B cell (primary cell): ENCODE data around the gene MFSD12. TPM values are rescaled to one million over a fixed set of nuclear protein-coding genes. Genes with fewer than 3 reads are reported as not detected.

ENCODE experiments used
- ATAC-seq: fragments of 200-7000 bp; cut with Tn5 transposase; one replicate; pipeline ENCODE4 v1.10.0; 2021; ENCODE audit warnings: low read depth, mild to moderate bottlenecking, moderate number of reproducible peaks, moderate library complexity
- CTCF ChIA-PET: fragments of 350-600 bp; sonication (Branson Sonifier 250); formaldehyde crosslinking; loops from one replicate; lab custom pipeline; 2021; ENCODE audit warnings: antibody characterized with exemption, inconsistent platforms; lab: Charles Lee
- POLR2A ChIA-PET: fragments of 350-600 bp; sonication (Branson Sonifier 250); formaldehyde crosslinking; loops from one replicate; lab custom pipeline; 2021; ENCODE audit warnings: antibody characterized with exemption; lab: Charles Lee
- DNase-seq: peaks from one replicate; pipeline ENCODE4 v3.0.0; 2013
- H2AFZ ChIP-seq: 2 replicates; pipeline ENCODE4 v1.6.1; 2012; ENCODE audit warnings: mild to moderate bottlenecking, low read depth, low read length; ENCODE audit not compliant: insufficient read depth, poor library complexity, severe bottlenecking
- H3K27ac ChIP-seq, 2 donors: 1 replicate in 1 of 2; 2 replicates in 1 of 2; pipeline ENCODE4 v1.5.1; 2012 to 2013; ENCODE audit warnings: low read length in 2 of 2, mild to moderate bottlenecking in 2 of 2, moderate library complexity in 1 of 2
- H3K27me3 ChIP-seq, 4 experiments: fragments of 200-600 bp in 1 of 4; sonication (generic) in 1 of 4; replicated peaks in 1 of 4; 1 replicate in 2 of 4; 2 replicates in 2 of 4; pipeline versions ENCODE4 v1.6.1 to v1.7.0; 2013 to 2016; ENCODE audit warnings: low read length in 3 of 4, mild to moderate bottlenecking in 2 of 4, mixed read lengths in 1 of 4, moderate library complexity in 1 of 4; ENCODE audit not compliant: insufficient read depth in 4 of 4, control insufficient read depth in 3 of 4; ENCODE audit errors: control extremely low read depth in 1 of 4
- H3K36me3 ChIP-seq, 2 experiments: replicated peaks in 1 of 2; 1 replicate in 1 of 2; 2 replicates in 1 of 2; pipeline versions ENCODE4 v1.6.1 to v1.7.1; 2013; ENCODE audit warnings: low read length in 1 of 2; ENCODE audit not compliant: insufficient read depth in 2 of 2, control insufficient read depth in 1 of 2; ENCODE audit errors: control extremely low read depth in 1 of 2, extremely low read depth in 1 of 2
- H3K4me1 ChIP-seq, 2 donors: fragments of 200-600 bp in 1 of 2; sonication (generic) in 1 of 2; 1 replicate in 1 of 2; 2 replicates in 1 of 2; pipeline versions ENCODE4 v1.5.1 to v1.6.1; 2013 to 2017; ENCODE audit warnings: low read length in 2 of 2; ENCODE audit not compliant: control insufficient read depth in 2 of 2, insufficient read depth in 2 of 2
- H3K4me2 ChIP-seq: replicated peaks from 2 replicates; pipeline ENCODE3; 2012; ENCODE audit warnings: mild to moderate bottlenecking, low read depth, low read length; ENCODE audit not compliant: poor library complexity, severe bottlenecking
- H3K4me3 ChIP-seq, 5 experiments: fragments of 200-600 bp in 1 of 5; sonication (generic) in 1 of 5; 1 replicate in 3 of 5; 2 replicates in 2 of 5; pipeline versions ENCODE4 v1.5.1 to v1.7.0; 2011 to 2016; ENCODE audit warnings: low read length in 4 of 5, mild to moderate bottlenecking in 4 of 5, low read depth in 2 of 5, control low read depth in 1 of 5, moderate library complexity in 1 of 5; ENCODE audit not compliant: insufficient read depth in 1 of 5; ENCODE audit errors: control extremely low read depth in 1 of 5, extremely low read depth in 1 of 5
- H3K79me2 ChIP-seq: fragments of 200-600 bp; sonication (generic); one replicate; pipeline ENCODE4 v1.6.0; 2016; ENCODE audit warnings: low read length; ENCODE audit not compliant: control insufficient read depth, insufficient read depth
- H3K9ac ChIP-seq: fragments of 200-600 bp; sonication (generic); 2 replicates; pipeline ENCODE4 v1.6.1; 2017; ENCODE audit warnings: mild to moderate bottlenecking, low read length, moderate library complexity
- H3K9me3 ChIP-seq, 3 donors: one replicate each; pipeline versions ENCODE4 v1.6.1 to v1.7.1; 2013; ENCODE audit warnings: low read length in 2 of 3; ENCODE audit not compliant: control insufficient read depth in 2 of 3, insufficient read depth in 1 of 3; ENCODE audit errors: control extremely low read depth in 1 of 3
- H4K20me1 ChIP-seq: 2 replicates; pipeline ENCODE4 v1.6.0; 2012; ENCODE audit warnings: mild to moderate bottlenecking, low read length; ENCODE audit not compliant: insufficient read depth, control insufficient read depth, poor library complexity, severe bottlenecking
- H3K27ac Mint-ChIP-seq: one replicate; pipeline ENCODE4 v1.8.0; 2021; ENCODE audit warnings: mixed read lengths
- H3K27me3 Mint-ChIP-seq: one replicate; pipeline ENCODE4 v1.8.0; 2021; ENCODE audit warnings: mixed read lengths
- H3K4me1 Mint-ChIP-seq: one replicate; pipeline ENCODE4 v1.8.0; 2021; ENCODE audit warnings: mixed read lengths
- H3K4me3 Mint-ChIP-seq: one replicate; pipeline ENCODE4 v1.8.0; 2021; ENCODE audit warnings: mixed read lengths
- H3K9me3 Mint-ChIP-seq: one replicate; pipeline ENCODE4 v1.8.0; 2022; ENCODE audit warnings: mixed read lengths; ENCODE audit not compliant: insufficient read depth
- EZH2 ChIP-seq: IDR thresholded peaks from 2 replicates; pipeline ENCODE4 v1.6.1; 2012; ENCODE audit warnings: borderline replicate concordance, low read depth, mild to moderate bottlenecking, moderate library complexity, low read length; ENCODE audit not compliant: insufficient read depth, poor library complexity, severe bottlenecking
- WGBS: methylation state at CpG from one replicate; pipeline ENCODE4 v1.1.5; 2013; ENCODE audit warnings: missing lambda C conversion rate; ENCODE audit not compliant: insufficient coverage; 5-methylcytosine and 5-hydroxymethylcytosine counted together
- intact Hi-C: fragments of 100-400 bp; cut with micrococcal nuclease; formaldehyde crosslinking; loops from one replicate; pipeline ENCODE4 v1.10.0; 2022
- polyA plus RNA-seq: library from polyadenylated mRNA; depleted of rRNA; stranded (reverse); fragments of >200 nt; gene quantifications from 2 replicates; pipeline ENCODE4 v1.2.3, GENCODE V29; 2012
- total RNA-seq, 2 donors: library from RNA; stranded (reverse); fragments of 120-200 nt in 1 of 2; gene quantifications; 1 replicate in 1 of 2; 2 replicates in 1 of 2; pipeline versions ENCODE4 v1.2.3 to v1.2.4, GENCODE V29; 2013 to 2022
- TF ChIP-seq, protein P1 (sequence below): fragments of 200-600 bp; IDR thresholded peaks from one replicate; pipeline ENCODE4 v1.8.0; 2022; ENCODE audit warnings: antibody characterized with exemption, mild to moderate bottlenecking

MFSD12 gene
- total and polyA plus RNA-seq, 2 donors (not counting 1 experiment from before 2014, with no cell fraction given) = 100 to 154 TPM

DNA sequence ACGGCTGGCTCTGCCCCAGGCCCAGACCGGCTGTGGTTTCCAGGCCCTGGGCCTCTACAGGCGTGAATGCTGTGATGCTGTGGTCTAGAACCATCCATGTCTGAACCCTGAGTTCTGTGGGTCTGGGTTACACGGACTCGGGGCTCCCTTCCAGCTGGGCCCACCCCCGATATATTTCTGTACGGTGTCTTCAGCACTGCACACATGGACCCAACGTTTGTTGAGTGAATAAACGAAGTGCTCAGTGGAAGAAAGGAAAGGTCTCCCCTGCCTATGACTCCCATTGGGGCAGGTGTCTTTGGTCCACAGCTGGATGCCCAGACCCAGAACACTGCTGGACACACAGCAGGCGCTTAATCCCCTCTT, 11.7 kb downstream of the MFSD12 start:
- no peak overlapping the region for H3K9ac ChIP-seq
- H3K4me2 ChIP-seq = no peak overlapping the region
- ChIA-PET CTCF (interaction anchor here (0.9 to 5.4 kb wide), 11 partner anchors 8 to 159 kb away, joined by 3 to 47 read pairs (median 3); partner anchors contain the start of gene MFSD12), POLR2A (interaction anchor here (0.6 kb wide), 1 partner anchor 240 kb away, joined by 7 read pairs; no protein-coding TSS in a partner anchor)
- ATAC-seq (no peak), DNase-seq (no peak)
- no peaks in the 10 kb centered on the region for H3K27me3 Mint-ChIP-seq
- H3K4me3 Mint-ChIP-seq = no peak overlapping the region
- H4K20me1 ChIP-seq = peaks cover 50% of the 10 kb centered on the region
- no peak overlapping the region for H2AFZ ChIP-seq
- H3K27me3 ChIP-seq = no peaks in the 10 kb centered on the region
- H3K9me3 ChIP-seq = no peaks in the 10 kb centered on the region
- intact Hi-C loops = loop anchor here (1.0 kb wide), 2 partner anchors 73 to 161 kb away; no protein-coding TSS in a partner anchor
- no peak overlapping the region for H3K4me3 ChIP-seq
- peaks cover 7% of the 10 kb centered on the region for H3K79me2 ChIP-seq
- peaks cover 0 to 41% of the 10 kb centered on the region in 2 experiments for H3K36me3 ChIP-seq
- H3K4me1 ChIP-seq = no peaks in the 10 kb centered on the region
- H3K9me3 Mint-ChIP-seq = no peaks in the 10 kb centered on the region
- no peak overlapping the region for H3K27ac Mint-ChIP-seq
- TF ChIP-seq EZH2 = no peak
- TF ChIP-seq, protein P1, sequence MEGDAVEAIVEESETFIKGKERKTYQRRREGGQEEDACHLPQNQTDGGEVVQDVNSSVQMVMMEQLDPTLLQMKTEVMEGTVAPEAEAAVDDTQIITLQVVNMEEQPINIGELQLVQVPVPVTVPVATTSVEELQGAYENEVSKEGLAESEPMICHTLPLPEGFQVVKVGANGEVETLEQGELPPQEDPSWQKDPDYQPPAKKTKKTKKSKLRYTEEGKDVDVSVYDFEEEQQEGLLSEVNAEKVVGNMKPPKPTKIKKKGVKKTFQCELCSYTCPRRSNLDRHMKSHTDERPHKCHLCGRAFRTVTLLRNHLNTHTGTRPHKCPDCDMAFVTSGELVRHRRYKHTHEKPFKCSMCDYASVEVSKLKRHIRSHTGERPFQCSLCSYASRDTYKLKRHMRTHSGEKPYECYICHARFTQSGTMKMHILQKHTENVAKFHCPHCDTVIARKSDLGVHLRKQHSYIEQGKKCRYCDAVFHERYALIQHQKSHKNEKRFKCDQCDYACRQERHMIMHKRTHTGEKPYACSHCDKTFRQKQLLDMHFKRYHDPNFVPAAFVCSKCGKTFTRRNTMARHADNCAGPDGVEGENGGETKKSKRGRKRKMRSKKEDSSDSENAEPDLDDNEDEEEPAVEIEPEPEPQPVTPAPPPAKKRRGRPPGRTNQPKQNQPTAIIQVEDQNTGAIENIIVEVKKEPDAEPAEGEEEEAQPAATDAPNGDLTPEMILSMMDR = no peak
- H3K27ac ChIP-seq = no peak overlapping the region
- 83% methylated on average over 10 of the region's 10 CpGs for WGBS
- peaks cover 8% of the 10 kb centered on the region for H3K4me1 Mint-ChIP-seq
